Calu3 (cell line): Measurements from ENCODE around the gene SPRYD4. TPM values are rescaled to one million over a fixed set of nuclear protein-coding genes. Genes with fewer than 3 reads are reported as not detected.

Experiments used
- BruUV-seq: library from RNA; stranded (reverse); fragments of 400-500 nt; replicated peaks from 2 replicates; lab custom pipeline; 2021; lab: Mats Ljungman, UMichigan
- CTCF ChIA-PET: fragments of 300-600 bp; sonication (Branson Sonifier 250); formaldehyde crosslinking; loops from one replicate; lab custom pipeline; 2022; ENCODE audit warnings: antibody characterized with exemption; lab: Charles Lee
- DNase-seq: peaks from one replicate; pipeline ENCODE4 v3.0.0; 2022
- H3K27ac Mint-ChIP-seq: one replicate; pipeline ENCODE4 v1.8.0; 2022; ENCODE audit warnings: mixed read lengths; ENCODE audit not compliant: unreplicated experiment
- H3K27me3 Mint-ChIP-seq: one replicate; pipeline ENCODE4 v1.8.0; 2022; ENCODE audit warnings: mixed read lengths; ENCODE audit not compliant: unreplicated experiment
- H3K36me3 Mint-ChIP-seq: one replicate; pipeline ENCODE4 v1.8.0; 2022; ENCODE audit warnings: mild to moderate bottlenecking, moderate library complexity, mixed read lengths; ENCODE audit not compliant: insufficient read depth, unreplicated experiment
- H3K4me1 Mint-ChIP-seq: one replicate; pipeline ENCODE4 v1.8.0; 2022; ENCODE audit warnings: mild to moderate bottlenecking, low read depth, mixed read lengths; ENCODE audit not compliant: unreplicated experiment
- H3K4me3 Mint-ChIP-seq: one replicate; pipeline ENCODE4 v1.8.0; 2022; ENCODE audit warnings: mild to moderate bottlenecking, low read depth, moderate library complexity, mixed read lengths; ENCODE audit not compliant: unreplicated experiment
- H3K9me3 Mint-ChIP-seq: one replicate; pipeline ENCODE4 v1.8.0; 2022; ENCODE audit warnings: low read depth, mixed read lengths; ENCODE audit not compliant: unreplicated experiment
- CTCF ChIP-seq: fragments of 200-600 bp; IDR thresholded peaks from one replicate; pipeline ENCODE4 v1.8.0; 2022; ENCODE audit warnings: antibody characterized with exemption; ENCODE audit not compliant: unreplicated experiment
- intact Hi-C: fragments of 100-400 bp; cut with micrococcal nuclease; formaldehyde crosslinking; loops from one replicate; pipeline ENCODE4 v1.10.0; 2022; ENCODE audit not compliant: unreplicated experiment
- total RNA-seq: library from RNA; stranded (reverse); gene quantifications from 2 replicates; pipeline ENCODE4 v1.2.3, GENCODE V29; 2022

The SPRYD4 gene
- total RNA-seq, 1 experiment from 2014 or later: 6.1 TPM

- no peak for TF ChIP-seq CTCF
- H3K27ac Mint-ChIP-seq: peak overlapping the region; percentile 48
- H3K27me3 Mint-ChIP-seq: peaks cover under 1% of the 10 kb centered on the region
- H3K36me3 Mint-ChIP-seq: peaks cover 16% of the 10 kb centered on the region
- CTCF ChIA-PET: interaction anchor here (0.6 kb wide), 1 partner anchor 12 kb away, joined by 6 read pairs; no protein-coding TSS in a partner anchor
- DNase-seq: peak; percentile 72
- no TSS peak for BruUV-seq
- H3K4me3 Mint-ChIP-seq: no peak overlapping the region
- no peaks in the 10 kb centered on the region for H3K9me3 Mint-ChIP-seq
- intact Hi-C loops: loop anchor here (1.0 kb wide), 1 partner anchor 8 kb away; no protein-coding TSS in a partner anchor
- peaks cover 54% of the 10 kb centered on the region for H3K4me1 Mint-ChIP-seq
Measured at GRCh38 chr12:56517854-56518253, 49.5 kb downstream of the SPRYD4 start.

- no peak for TF ChIP-seq CTCF
- H3K27ac Mint-ChIP-seq: peak overlapping the region; percentile 48
Measured at GRCh38 chr12:56518570-56518969, 50.2 kb downstream of the SPRYD4 start.

GRCh38 chr12:56520048-56520447 lies 51.7 kb downstream of the SPRYD4 start:
- CTCF ChIA-PET: interaction anchor here (0.7 kb wide), 1 partner anchor 9 kb away, joined by 3 read pairs; no protein-coding TSS in a partner anchor
- intact Hi-C loops: no loop called here
- no peak for TF ChIP-seq CTCF
- H3K36me3 Mint-ChIP-seq: peaks cover 32% of the 10 kb centered on the region
- H3K4me1 Mint-ChIP-seq: peaks cover 51% of the 10 kb centered on the region
- H3K27ac Mint-ChIP-seq: peak overlapping the region; percentile 75
- no TSS peak for BruUV-seq
- no peak overlapping the region for H3K4me3 Mint-ChIP-seq
- H3K27me3 Mint-ChIP-seq: no peaks in the 10 kb centered on the region
- H3K9me3 Mint-ChIP-seq: no peaks in the 10 kb centered on the region
- no peak for DNase-seq

More at GRCh38 chr12:56518570-56518969, 50.2 kb downstream of the SPRYD4 start:
- H3K36me3 Mint-ChIP-seq: peaks cover 20% of the 10 kb centered on the region
- CTCF ChIA-PET: interaction anchor here (0.6 to 0.7 kb wide), 2 partner anchors 11 to 84 kb away, joined by 3 to 6 read pairs; no protein-coding TSS in a partner anchor
- H3K4me3 Mint-ChIP-seq: no peak overlapping the region
- no peaks in the 10 kb centered on the region for H3K9me3 Mint-ChIP-seq
- no peak for DNase-seq
- peaks cover 57% of the 10 kb centered on the region for H3K4me1 Mint-ChIP-seq
- BruUV-seq: no TSS peak
- intact Hi-C loops: loop anchor here (1.0 kb wide), 1 partner anchor 8 kb away; no protein-coding TSS in a partner anchor
- H3K27me3 Mint-ChIP-seq: no peaks in the 10 kb centered on the region

GRCh38 chr12:56520506-56520905 lies 52.1 kb downstream of the SPRYD4 start:
- CTCF ChIA-PET: interaction anchor here (0.7 to 1.3 kb wide), 3 partner anchors 10 to 24 kb away, joined by 3 to 9 read pairs (median 4); no protein-coding TSS in a partner anchor
- no peaks in the 10 kb centered on the region for H3K27me3 Mint-ChIP-seq
- intact Hi-C loops: no loop called here
- no TSS peak for BruUV-seq
- DNase-seq: no peak
- H3K4me3 Mint-ChIP-seq: no peak overlapping the region
- H3K9me3 Mint-ChIP-seq: no peaks in the 10 kb centered on the region
- peak overlapping the region; percentile 75 for H3K27ac Mint-ChIP-seq
- peaks cover 51% of the 10 kb centered on the region for H3K4me1 Mint-ChIP-seq
- H3K36me3 Mint-ChIP-seq: peaks cover 32% of the 10 kb centered on the region
- TF ChIP-seq CTCF: no peak
